A673 (cell line): ENCODE results near the gene SCD5. TPM values are rescaled to one million over a fixed set of nuclear protein-coding genes. Genes with fewer than 3 reads are reported as not detected.

ENCODE experiments used
- BruUV-seq: library from RNA; stranded (reverse); fragments of 400-500 nt; replicated peaks from 2 replicates; lab custom pipeline; 2021; lab: Mats Ljungman, UMichigan
- CTCF ChIA-PET: fragments of 300-600 bp; sonication (Branson Sonifier 250); formaldehyde crosslinking; loops from one replicate; lab custom pipeline; 2022; ENCODE audit warnings: antibody characterized with exemption; lab: Charles Lee
- POLR2A ChIA-PET: fragments of 300-600 bp; sonication (Branson Sonifier 250); formaldehyde crosslinking; loops from one replicate; lab custom pipeline; 2022; ENCODE audit warnings: antibody characterized with exemption; ENCODE audit not compliant: low non-redundant PET; lab: Charles Lee
- DNase-seq: peaks from one replicate; pipeline ENCODE4 v3.0.0-alpha.2; 2015; ENCODE audit warnings: low spot score
- H3K27ac ChIP-seq: fragments of 200-600 bp; sonication (generic); 2 replicates; pipeline ENCODE4 v1.5.1; 2016; ENCODE audit warnings: mixed run types, low read depth, mild to moderate bottlenecking, mixed read lengths, antibody characterized with exemption, low read length; ENCODE audit not compliant: poor library complexity, severe bottlenecking
- H3K27me3 ChIP-seq: fragments of 200-600 bp; sonication (generic); replicated peaks from 2 replicates; pipeline ENCODE4 v1.6.1; 2017; ENCODE audit warnings: mixed run types, low read depth, mild to moderate bottlenecking, mixed read lengths, antibody characterized with exemption, low read length; ENCODE audit not compliant: insufficient read depth, poor library complexity
- H3K36me3 ChIP-seq: fragments of 200-600 bp; sonication (generic); 2 replicates; pipeline ENCODE4 v1.6.1; 2016; ENCODE audit warnings: mixed run types, mild to moderate bottlenecking, mixed read lengths, antibody characterized with exemption, low read length; ENCODE audit not compliant: insufficient read depth, poor library complexity, severe bottlenecking
- H3K4me1 ChIP-seq: fragments of 200-600 bp; sonication (generic); 2 replicates; pipeline ENCODE4 v1.6.1; 2017; ENCODE audit warnings: mixed run types, mild to moderate bottlenecking, mixed read lengths, antibody characterized with exemption, low read length; ENCODE audit not compliant: insufficient read depth, poor library complexity, severe bottlenecking
- H3K4me3 ChIP-seq: fragments of 200-600 bp; sonication (generic); 2 replicates; pipeline ENCODE4 v1.5.1; 2016; ENCODE audit warnings: low read depth, mixed run types, mild to moderate bottlenecking, mixed read lengths, low read length; ENCODE audit not compliant: poor library complexity, severe bottlenecking
- H3K9me3 ChIP-seq: fragments of 200-600 bp; sonication (generic); 2 replicates; pipeline ENCODE4 v1.6.1; 2016; ENCODE audit warnings: mixed run types, low read depth, mild to moderate bottlenecking, mixed read lengths, antibody characterized with exemption, low read length; ENCODE audit not compliant: poor library complexity, severe bottlenecking
- CTCF ChIP-seq: fragments of 300-800, 200-600 bp; sonication (generic); conservative IDR thresholded peaks from 2 replicates; pipeline ENCODE4 v1.5.1; 2017; ENCODE audit warnings: low read depth, mild to moderate bottlenecking, antibody characterized with exemption, low read length, moderate library complexity, mixed read lengths
- EZH2 ChIP-seq: fragments of 200-600 bp; sonication (generic); IDR thresholded peaks from 2 replicates; pipeline ENCODE4 v1.6.1; 2017; ENCODE audit warnings: borderline replicate concordance, low read depth, mild to moderate bottlenecking, mixed read lengths, antibody characterized with exemption, low read length; ENCODE audit not compliant: poor library complexity, severe bottlenecking
- intact Hi-C: fragments of 100-400 bp; cut with micrococcal nuclease; formaldehyde crosslinking; loops from one replicate; pipeline ENCODE4 v1.10.0; 2022; ENCODE audit not compliant: unreplicated experiment
- total RNA-seq: library from RNA; stranded (reverse); gene quantifications from 2 replicates; pipeline ENCODE4 v1.2.3, GENCODE V29; 2021

SCD5 gene
- total RNA-seq, 1 experiment from 2014 or later = 15.8 TPM

- intact Hi-C loops = no loop called here
- no TSS peak for BruUV-seq
- Histone ChIP-seq H3K4me1 (no peaks in the 10 kb centered on the region), H3K27me3 (no peaks in the 10 kb centered on the region), H3K36me3 (no peaks in the 10 kb centered on the region), H3K9me3 (no peaks in the 10 kb centered on the region), H3K4me3 (no peak overlapping the region), H3K27ac (no peak overlapping the region)
- CTCF ChIA-PET = no interaction called here
- POLR2A ChIA-PET = interaction anchor here (0.7 kb wide), 1 partner anchor 711 kb away, joined by 3 read pairs; no protein-coding TSS in a partner anchor
- peak; percentile 44 for DNase-seq
- TF ChIP-seq EZH2 = no peak
- no peak for TF ChIP-seq CTCF
These were observed 183.7 kb downstream of the SCD5 start for GRCh38 chr4:82614838-82615449.

- Histone ChIP-seq H3K9me3 (no peaks in the 10 kb centered on the region), H3K4me3 (no peak overlapping the region), H3K36me3 (no peaks in the 10 kb centered on the region), H3K4me1 (no peaks in the 10 kb centered on the region), H3K27ac (no peak overlapping the region), H3K27me3 (no peaks in the 10 kb centered on the region)
- TF ChIP-seq CTCF (no peak), EZH2 (no peak)
- intact Hi-C loops = no loop called here
- ChIA-PET CTCF (no interaction called here), POLR2A (no interaction called here)
- no TSS peak for BruUV-seq
- DNase-seq = no peak
These were observed 185.5 kb downstream of the SCD5 start for GRCh38 chr4:82613121-82613520.

GRCh38 chr4:82611982-82612381 is 186.6 kb downstream of the SCD5 start:
- no peak for TF ChIP-seq CTCF
- no peak for TF ChIP-seq EZH2
- Histone ChIP-seq H3K36me3 (no peaks in the 10 kb centered on the region), H3K4me3 (no peak overlapping the region), H3K4me1 (no peaks in the 10 kb centered on the region), H3K27me3 (no peaks in the 10 kb centered on the region), H3K27ac (no peak overlapping the region), H3K9me3 (no peaks in the 10 kb centered on the region)
- POLR2A ChIA-PET = no interaction called here
- intact Hi-C loops = no loop called here
- no TSS peak for BruUV-seq
- no peak for DNase-seq
- CTCF ChIA-PET = no interaction called here
